Large intestine (tissue), 3 donors: ENCODE results near the gene ST14. TPM values are rescaled to one million over a fixed set of nuclear protein-coding genes. Genes with fewer than 3 reads are reported as not detected.

Experiments used
- DNase-seq, 2 donors: peaks; one replicate each; pipeline versions ENCODE4 v3.0.0 to v3.0.0-alpha.2; 2013
- H3K27ac ChIP-seq: one replicate; pipeline ENCODE4 v1.5.1; 2013; ENCODE audit warnings: low read length
- H3K27me3 ChIP-seq: 2 replicates; pipeline ENCODE4 v1.6.1; 2013; ENCODE audit warnings: low read length; ENCODE audit not compliant: control insufficient read depth, insufficient read depth
- H3K36me3 ChIP-seq: 2 replicates; pipeline ENCODE4 v1.6.1; 2013; ENCODE audit warnings: low read length; ENCODE audit not compliant: control insufficient read depth, insufficient read depth
- H3K4me1 ChIP-seq: one replicate; pipeline ENCODE4 v1.6.1; 2013; ENCODE audit warnings: low read length; ENCODE audit not compliant: control insufficient read depth, insufficient read depth
- H3K4me3 ChIP-seq: one replicate; pipeline ENCODE4 v1.5.1; 2013; ENCODE audit warnings: low read length
- H3K9me3 ChIP-seq: one replicate; pipeline ENCODE4 v1.6.1; 2013; ENCODE audit warnings: mild to moderate bottlenecking, low read depth, low read length, moderate library complexity; ENCODE audit not compliant: control insufficient read depth
- WGBS: methylation state at CpG from one replicate; pipeline ENCODE4 v1.1.5; 2013; ENCODE audit warnings: low lambda C conversion rate; ENCODE audit not compliant: insufficient coverage; 5-methylcytosine and 5-hydroxymethylcytosine counted together
- polyA plus RNA-seq: library from polyadenylated mRNA; unstranded; fragments of 120-200 nt; gene quantifications from one replicate; pipeline ENCODE4 v1.2.1, GENCODE V29; 2013

The ST14 gene
- polyA plus RNA-seq, 1 donor: 164 TPM

DNA sequence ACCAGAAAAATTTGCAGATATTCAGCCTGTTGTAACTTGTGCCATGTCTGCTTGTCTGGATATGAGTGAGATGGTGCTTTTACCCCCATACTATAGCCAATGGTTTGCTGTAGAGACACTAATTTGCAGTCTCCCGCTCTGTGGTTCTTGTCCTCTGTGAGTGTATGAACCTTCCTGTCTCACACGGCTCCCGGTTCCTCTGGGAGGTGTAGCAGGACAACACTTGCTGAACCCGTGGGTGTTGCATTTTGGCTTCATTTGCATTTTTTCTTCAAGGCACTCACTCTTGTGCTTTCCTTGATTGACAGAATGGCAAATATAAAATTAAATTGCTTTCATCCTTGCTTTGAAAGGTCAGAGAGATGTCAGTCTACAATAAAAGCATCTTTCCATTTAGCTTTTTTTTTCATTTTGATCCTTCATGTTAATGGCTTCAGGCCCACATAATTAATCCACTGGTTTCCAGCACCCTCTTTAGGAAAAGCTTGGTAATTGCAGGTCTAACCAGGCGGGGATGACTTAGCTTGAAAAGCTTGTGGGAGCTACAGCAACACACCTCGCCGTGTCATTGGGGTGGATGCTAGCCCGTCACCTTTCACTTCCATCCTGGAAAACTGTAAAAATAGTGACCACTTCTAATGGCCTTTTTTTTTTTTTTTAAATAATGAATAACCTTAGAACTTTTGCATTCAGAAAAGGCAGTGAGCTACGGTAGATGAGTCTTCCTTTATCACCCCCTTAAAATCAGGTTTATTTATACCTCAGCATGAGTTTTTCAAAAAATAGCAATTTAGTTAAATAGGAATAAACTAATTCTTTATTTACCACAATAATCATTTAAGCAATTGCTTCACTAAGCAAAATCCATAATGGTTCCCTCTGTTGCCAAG is 27.4 kb upstream of the ST14 start:
- Histone ChIP-seq H3K27me3 (no peaks in the 10 kb centered on the region), H3K4me3 (no peak overlapping the region), H3K36me3 (peaks cover 81% of the 10 kb centered on the region), H3K27ac (no peak overlapping the region), H3K4me1 (peaks cover 15% of the 10 kb centered on the region), H3K9me3 (no peaks in the 10 kb centered on the region)
- 90% methylated on average over 2 of the region's 9 CpGs for WGBS
- peak; percentile 62 for DNase-seq

DNA sequence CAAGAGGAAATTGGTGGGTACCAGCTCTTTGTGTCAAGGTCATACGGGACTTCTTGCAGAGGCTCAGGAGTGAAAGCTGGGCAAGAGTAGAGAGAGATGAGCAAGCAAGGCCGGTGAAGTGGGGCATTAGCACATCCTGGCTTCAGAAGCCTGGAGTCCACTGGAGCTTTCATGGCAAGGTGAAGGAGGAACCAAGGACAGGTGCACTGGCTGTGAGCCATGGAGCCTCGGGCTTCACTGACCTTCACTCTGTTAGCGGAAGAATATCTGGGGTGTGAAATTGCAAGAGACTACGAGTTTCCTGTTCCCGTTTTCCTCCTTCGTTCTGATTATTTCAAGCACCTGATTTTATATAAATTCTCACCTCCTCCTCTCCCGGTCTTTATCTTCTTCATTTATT is 25.9 kb upstream of the ST14 start:
- H3K9me3 ChIP-seq: no peaks in the 10 kb centered on the region
- WGBS: 100% methylated on average over 2 of the region's 8 CpGs
- peaks cover 5% of the 10 kb centered on the region for H3K4me1 ChIP-seq
- H3K27ac ChIP-seq: no peak overlapping the region
- H3K36me3 ChIP-seq: peaks cover 81% of the 10 kb centered on the region
- H3K27me3 ChIP-seq: no peaks in the 10 kb centered on the region
- no peak for DNase-seq
- no peak overlapping the region for H3K4me3 ChIP-seq

DNA sequence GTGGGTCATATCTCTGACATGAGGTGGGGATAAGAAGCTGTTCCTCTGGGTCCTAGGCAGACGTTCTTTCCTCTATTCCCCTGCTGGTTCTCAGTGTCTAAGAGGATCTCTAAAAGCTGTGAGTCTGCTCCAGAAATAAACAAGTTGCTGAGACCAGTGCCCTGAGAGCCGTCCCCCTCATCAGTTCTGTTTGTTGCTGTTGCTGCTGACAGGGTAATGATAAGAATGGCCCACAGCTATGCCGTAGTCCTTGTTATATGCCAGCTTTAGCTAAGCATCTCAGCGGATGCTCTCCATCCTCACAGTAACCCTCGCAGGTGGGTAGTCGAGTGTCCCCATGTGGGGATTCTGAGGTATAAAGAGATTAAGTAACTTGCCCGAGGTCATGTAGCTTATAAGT is 23.5 kb upstream of the ST14 start:
- Histone ChIP-seq H3K4me3 (no peak overlapping the region), H3K27ac (no peak overlapping the region), H3K36me3 (peaks cover 79% of the 10 kb centered on the region), H3K27me3 (no peaks in the 10 kb centered on the region), H3K4me1 (no peaks in the 10 kb centered on the region), H3K9me3 (no peaks in the 10 kb centered on the region)
- no CpG with 5 or more reads among the region's 7 CpGs for WGBS
- DNase-seq: no peak

DNA sequence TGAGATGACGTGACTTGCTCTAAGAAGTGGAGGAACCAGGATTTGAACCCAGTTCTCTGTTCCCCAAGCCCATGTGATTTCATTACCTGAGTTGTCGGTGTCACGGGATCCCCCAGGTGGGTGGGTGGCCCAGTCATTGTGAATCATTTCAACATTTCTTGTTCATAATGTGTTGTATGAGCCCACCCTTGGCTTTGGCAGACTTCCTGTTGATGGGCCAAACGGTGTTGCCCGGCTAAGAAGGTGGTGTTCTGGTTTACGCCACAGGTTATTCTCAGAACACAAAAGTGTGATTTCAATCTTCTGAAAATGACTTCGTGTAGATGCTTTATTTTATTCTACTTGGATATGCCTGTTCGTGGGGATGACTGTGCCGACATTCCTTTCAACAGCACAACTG is 21.6 kb upstream of the ST14 start:
- Histone ChIP-seq H3K27ac (no peak overlapping the region), H3K4me1 (peaks cover 2% of the 10 kb centered on the region), H3K4me3 (no peak overlapping the region), H3K9me3 (no peaks in the 10 kb centered on the region), H3K27me3 (no peaks in the 10 kb centered on the region), H3K36me3 (peaks cover 88% of the 10 kb centered on the region)
- 90% methylated on average over 5 of the region's 9 CpGs for WGBS
- no peak for DNase-seq

DNA sequence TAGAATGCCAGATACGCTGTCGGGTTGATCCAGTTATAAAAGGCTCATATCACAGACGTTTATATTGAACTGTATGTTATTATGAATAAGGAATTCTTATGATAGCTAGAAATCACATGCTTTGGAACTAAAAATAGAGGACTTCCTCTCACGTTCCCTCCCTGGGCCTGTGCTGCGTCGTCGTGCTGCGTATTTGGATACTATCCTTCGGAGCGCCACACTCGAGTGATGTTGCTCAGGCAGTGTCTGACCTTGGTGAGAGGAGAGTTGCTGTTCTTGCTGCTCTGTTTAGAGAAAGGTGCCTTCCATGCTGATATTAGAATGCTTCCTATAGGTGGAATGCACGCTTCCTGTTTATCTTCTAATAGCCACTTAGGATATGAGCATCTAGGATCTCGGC is 20.2 kb upstream of the ST14 start:
- Histone ChIP-seq H3K36me3 (peaks cover 84% of the 10 kb centered on the region), H3K4me3 (no peak overlapping the region), H3K4me1 (peaks cover 16% of the 10 kb centered on the region), H3K27ac (no peak overlapping the region), H3K9me3 (no peaks in the 10 kb centered on the region), H3K27me3 (no peaks in the 10 kb centered on the region)
- 90% methylated on average over 2 of the region's 13 CpGs for WGBS
- no peak for DNase-seq

DNA sequence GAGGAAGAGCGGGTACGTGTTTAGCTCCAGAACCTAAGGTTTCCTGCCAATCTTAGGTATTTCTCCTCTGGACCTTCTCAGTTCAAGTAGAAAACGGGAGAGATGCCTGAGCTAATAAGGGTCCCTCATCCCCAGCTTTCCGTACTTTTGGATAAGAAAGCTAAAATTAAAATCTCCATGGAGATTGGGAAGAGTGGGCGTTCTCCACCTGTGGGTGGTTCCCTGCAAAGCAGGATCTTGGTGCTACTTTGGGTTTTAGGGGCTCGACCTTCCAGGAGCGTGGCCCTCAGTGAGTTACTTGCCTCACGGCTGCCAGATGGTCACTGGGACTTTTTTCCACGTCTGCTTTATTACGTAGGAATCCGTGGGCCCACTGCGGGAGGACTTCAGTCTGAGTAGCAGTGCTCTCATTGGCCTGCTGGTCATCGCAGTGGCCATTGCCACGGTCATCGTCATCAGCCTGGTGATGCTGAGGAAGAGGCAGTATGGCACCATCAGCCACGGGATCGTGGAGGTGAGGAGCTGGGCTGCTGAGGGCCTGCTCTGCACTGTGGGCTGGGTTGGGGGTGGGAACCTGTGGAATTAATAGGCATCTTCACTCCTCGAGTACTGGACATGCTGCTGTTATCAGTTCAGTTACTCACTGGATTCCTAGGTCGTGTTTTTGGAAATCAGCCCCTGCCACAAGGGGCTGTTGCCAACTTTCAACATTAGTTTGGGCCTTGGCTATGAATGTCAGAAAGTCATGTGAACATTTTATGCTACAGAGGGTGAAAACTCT is 17.8 kb upstream of the ST14 start:
- H3K36me3 ChIP-seq: peaks cover 65% of the 10 kb centered on the region
- no peak overlapping the region for H3K27ac ChIP-seq
- no peaks in the 10 kb centered on the region for H3K9me3 ChIP-seq
- DNase-seq: no peak
- H3K27me3 ChIP-seq: no peaks in the 10 kb centered on the region
- WGBS: 100% methylated on average over 3 of the region's 19 CpGs
- peaks cover 40% of the 10 kb centered on the region for H3K4me1 ChIP-seq
- no peak overlapping the region for H3K4me3 ChIP-seq

DNA sequence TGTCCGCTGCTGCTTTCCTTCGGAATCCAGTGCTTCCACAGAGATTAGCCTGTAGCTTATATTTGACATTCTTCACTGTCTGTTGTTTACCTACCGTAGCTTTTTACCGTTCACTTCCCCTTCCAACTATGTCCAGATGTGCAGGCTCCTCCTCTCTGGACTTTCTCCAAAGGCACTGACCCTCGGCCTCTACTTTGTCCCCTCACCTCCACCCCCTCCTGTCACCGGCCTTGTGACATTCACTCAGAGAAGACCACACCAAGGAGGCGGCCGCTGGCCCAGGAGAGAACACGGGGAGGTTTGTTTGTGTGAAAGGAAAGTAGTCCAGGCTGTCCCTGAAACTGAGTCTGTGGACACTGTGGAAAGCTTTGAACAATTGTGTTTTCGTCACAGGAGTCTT is 15.4 kb upstream of the ST14 start:
- 0% methylated on average over 1 of the region's 10 CpGs for WGBS
- DNase-seq: peak; percentile 72 to 85
- H3K27me3 ChIP-seq: no peaks in the 10 kb centered on the region

DNA sequence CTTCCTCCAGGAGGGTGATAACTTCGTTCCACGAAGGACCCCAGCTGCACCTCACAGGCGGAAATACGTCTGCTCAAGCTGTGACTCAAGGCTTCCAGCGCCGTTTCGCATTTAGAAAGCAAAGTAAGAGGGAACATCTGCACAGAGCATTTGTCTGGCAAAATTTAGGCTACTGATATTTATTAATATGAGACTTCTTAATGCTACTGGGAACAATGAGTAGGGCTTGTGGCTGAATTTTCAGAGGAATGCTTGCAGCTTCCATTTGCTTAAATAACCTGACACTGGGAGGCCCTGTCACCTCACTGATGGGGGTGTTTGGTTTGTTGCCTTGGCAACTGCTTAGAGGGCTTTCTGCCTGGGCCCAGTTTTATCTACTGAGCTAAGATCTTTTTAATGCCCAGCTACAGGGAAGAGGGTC is 14.7 kb upstream of the ST14 start:
- no peak for DNase-seq
- peak overlapping the region; percentile 99 for H3K27ac ChIP-seq
- peaks cover 58% of the 10 kb centered on the region for H3K4me1 ChIP-seq
- WGBS: no CpG with 5 or more reads among the region's 7 CpGs
- H3K9me3 ChIP-seq: no peaks in the 10 kb centered on the region
- peaks cover 39% of the 10 kb centered on the region for H3K36me3 ChIP-seq
- no peaks in the 10 kb centered on the region for H3K27me3 ChIP-seq
- no peak overlapping the region for H3K4me3 ChIP-seq

More for the DNA sequence above, 15.4 kb upstream of the ST14 start:
- peaks cover 58% of the 10 kb centered on the region for H3K4me1 ChIP-seq
- peaks cover 47% of the 10 kb centered on the region for H3K36me3 ChIP-seq
- no peak overlapping the region for H3K4me3 ChIP-seq
- peak overlapping the region; percentile 99 for H3K27ac ChIP-seq
- H3K9me3 ChIP-seq: no peaks in the 10 kb centered on the region

DNA sequence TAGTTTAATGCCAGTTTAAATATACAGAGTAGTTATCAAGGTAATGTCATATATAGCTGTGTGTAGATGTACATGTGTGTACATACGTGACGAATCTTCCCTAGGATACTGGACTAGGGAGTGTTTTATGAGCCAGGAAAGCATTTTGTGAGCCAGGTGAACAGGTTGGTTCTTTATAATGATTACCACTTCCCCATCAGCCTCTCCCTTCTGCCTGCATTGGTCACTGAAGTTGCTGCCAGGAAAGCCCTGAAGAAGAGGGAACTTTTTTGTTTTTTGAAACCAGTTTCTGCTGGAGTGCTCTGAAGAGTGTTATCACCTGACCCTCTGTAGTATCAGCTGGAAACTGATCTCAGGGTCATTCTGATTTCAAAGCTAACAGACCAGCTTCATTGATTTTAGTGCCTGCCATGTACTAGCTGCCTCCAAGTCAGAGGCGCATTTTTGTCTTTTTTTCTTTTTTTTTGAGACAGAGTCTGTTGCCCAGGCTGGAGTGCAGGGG is 14.2 kb upstream of the ST14 start:
- DNase-seq: peak in 1 of 2 donors; percentile 85
- peaks cover 61% of the 10 kb centered on the region for H3K4me1 ChIP-seq
- WGBS: no CpG with 5 or more reads among the region's 3 CpGs
- H3K27ac ChIP-seq: peak overlapping the region; percentile 99
- H3K9me3 ChIP-seq: no peaks in the 10 kb centered on the region
- H3K36me3 ChIP-seq: peaks cover 35% of the 10 kb centered on the region
- H3K27me3 ChIP-seq: no peaks in the 10 kb centered on the region
- no peak overlapping the region for H3K4me3 ChIP-seq

DNA sequence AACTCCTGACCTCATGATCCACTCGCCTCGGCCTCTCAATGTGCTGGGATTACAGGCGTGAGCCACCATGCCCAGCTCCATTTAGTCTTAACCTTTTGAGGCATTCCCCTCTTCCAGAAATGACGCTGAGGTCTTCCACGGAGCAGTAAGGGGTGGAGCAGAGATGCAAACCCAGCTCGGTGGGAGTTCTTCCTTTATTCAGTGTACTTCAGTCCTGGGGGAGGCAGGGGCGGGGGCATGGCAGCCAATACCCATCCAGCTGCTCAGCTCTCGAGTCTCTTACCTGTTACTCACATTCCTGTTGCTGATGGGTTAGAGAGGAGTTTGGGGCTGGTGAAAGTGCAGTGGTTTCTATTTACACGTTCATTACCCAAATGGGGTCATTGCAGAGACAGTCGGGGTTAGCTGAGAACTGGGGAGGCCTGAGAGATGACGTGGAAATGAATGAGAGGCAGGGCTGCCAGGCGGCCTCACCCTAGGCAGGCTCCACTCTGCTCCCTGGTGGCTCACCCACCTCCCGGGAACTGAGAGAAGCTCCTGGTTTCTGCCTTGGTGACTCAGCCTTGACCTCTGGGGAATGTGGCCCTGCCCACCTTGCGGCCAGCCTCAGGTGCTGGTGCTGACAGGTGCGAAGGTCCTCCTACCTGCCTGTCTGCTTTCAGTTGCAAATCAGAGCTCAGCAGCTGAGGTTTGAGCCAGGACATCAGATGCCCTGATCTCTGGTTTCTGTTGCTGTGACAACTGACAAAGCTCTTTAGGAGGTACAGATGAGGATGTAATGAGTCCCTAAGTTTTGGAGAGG is 13.4 kb upstream of the ST14 start:
- peak overlapping the region; percentile 99 for H3K27ac ChIP-seq
- no peak overlapping the region for H3K4me3 ChIP-seq
- no peaks in the 10 kb centered on the region for H3K9me3 ChIP-seq
- DNase-seq: peak; percentile 92 to 93
- no peaks in the 10 kb centered on the region for H3K27me3 ChIP-seq
- peaks cover 31% of the 10 kb centered on the region for H3K36me3 ChIP-seq
- peaks cover 66% of the 10 kb centered on the region for H3K4me1 ChIP-seq
- WGBS: no CpG with 5 or more reads among the region's 15 CpGs
